Fibroblast of lung (primary cell): ENCODE results near the gene MAML3.

Experiments
- EZH2 ChIP-seq: IDR thresholded peaks from 2 replicates; pipeline ENCODE4 v1.5.1; 2012; ENCODE audit warnings: low read length, control low read depth, mild to moderate bottlenecking; ENCODE audit errors: missing control alignments
- TF ChIP-seq, protein P1 (sequence below), 2 donors: IDR thresholded peaks in 1 of 2; conservative IDR thresholded peaks in 1 of 2; 1 replicate in 1 of 2; 2 replicates in 1 of 2; pipeline ENCODE4 v1.5.1; 2011 to 2012; ENCODE audit warnings: low read length in 2 of 2, control low read depth in 1 of 2, inconsistent platforms in 1 of 2, low read depth in 1 of 2, mild to moderate bottlenecking in 1 of 2

DNA sequence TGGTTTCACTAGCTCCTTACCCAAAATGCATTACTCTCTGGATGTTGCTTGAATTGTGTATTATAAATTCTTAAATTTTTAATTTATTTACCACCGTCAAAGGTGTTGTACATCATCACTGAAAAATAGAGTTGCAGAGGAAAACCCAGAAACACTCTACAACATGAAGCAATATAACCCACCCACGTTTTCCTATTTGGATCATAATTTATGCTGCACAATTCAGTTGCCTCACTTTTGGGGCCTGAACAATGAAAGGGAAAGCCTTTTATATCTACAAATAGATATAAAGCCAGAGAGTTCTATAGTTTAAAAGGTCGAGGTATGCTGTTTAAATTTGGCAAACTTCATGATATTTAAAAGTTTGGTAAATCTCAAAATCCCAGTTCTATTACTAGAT, 372.9 kb downstream of the MAML3 start:
- TF ChIP-seq, protein P1, sequence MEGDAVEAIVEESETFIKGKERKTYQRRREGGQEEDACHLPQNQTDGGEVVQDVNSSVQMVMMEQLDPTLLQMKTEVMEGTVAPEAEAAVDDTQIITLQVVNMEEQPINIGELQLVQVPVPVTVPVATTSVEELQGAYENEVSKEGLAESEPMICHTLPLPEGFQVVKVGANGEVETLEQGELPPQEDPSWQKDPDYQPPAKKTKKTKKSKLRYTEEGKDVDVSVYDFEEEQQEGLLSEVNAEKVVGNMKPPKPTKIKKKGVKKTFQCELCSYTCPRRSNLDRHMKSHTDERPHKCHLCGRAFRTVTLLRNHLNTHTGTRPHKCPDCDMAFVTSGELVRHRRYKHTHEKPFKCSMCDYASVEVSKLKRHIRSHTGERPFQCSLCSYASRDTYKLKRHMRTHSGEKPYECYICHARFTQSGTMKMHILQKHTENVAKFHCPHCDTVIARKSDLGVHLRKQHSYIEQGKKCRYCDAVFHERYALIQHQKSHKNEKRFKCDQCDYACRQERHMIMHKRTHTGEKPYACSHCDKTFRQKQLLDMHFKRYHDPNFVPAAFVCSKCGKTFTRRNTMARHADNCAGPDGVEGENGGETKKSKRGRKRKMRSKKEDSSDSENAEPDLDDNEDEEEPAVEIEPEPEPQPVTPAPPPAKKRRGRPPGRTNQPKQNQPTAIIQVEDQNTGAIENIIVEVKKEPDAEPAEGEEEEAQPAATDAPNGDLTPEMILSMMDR (conservative IDR thresholded peaks at IDR 0.05 in 1 of 2, IDR thresholded peaks at IDR 0.05 in 1 of 2; ENCODE audit: low read depth in 1 of 2, low read length in 2 of 2) = no peak
- no peak for TF ChIP-seq EZH2
